ENCODE data around the gene CUEDC2. TPM values are rescaled to one million over a fixed set of nuclear protein-coding genes. Genes with fewer than 3 reads are reported as not detected.

The CUEDC2 gene
- total RNA-seq, 2 experiments from 2014 or later: 60.8 to 72.7 TPM

- peaks cover 9% of the 10 kb centered on the region for H3K36me3 Mint-ChIP-seq (ENCODE audit: low read depth)
- H3K4me3 Mint-ChIP-seq: no peak overlapping the region
- no peak for DNase-seq
- ChIA-PET CTCF (interaction anchor here (0.5 to 5.6 kb wide), 4 partner anchors 29 to 150 kb away, joined by 3 to 67 read pairs (median 6); partner anchors contain the start of gene NFKB2), POLR2A (no interaction called here)
- ATAC-seq: no peak
- H3K9me3 Mint-ChIP-seq (ENCODE audit: low read depth): no peaks in the 10 kb centered on the region
- intact Hi-C loops (cut with DNase I, micrococcal nuclease): loop anchor here (5.0 kb wide), 2 partner anchors 52 to 63 kb away; no protein-coding TSS in a partner anchor
- peaks cover 32% of the 10 kb centered on the region for H3K4me1 Mint-ChIP-seq
- no peaks in the 10 kb centered on the region for H3K27me3 Mint-ChIP-seq
- H3K27ac Mint-ChIP-seq: no peak overlapping the region
Observed at GRCh38 chr10:102424916-102425315, 7.5 kb downstream of the CUEDC2 start.

GRCh38 chr10:102424145-102424544 is 8.2 kb downstream of the CUEDC2 start:
- Mint-ChIP-seq H3K27me3 (no peaks in the 10 kb centered on the region), H3K9me3 (ENCODE audit: low read depth) (no peaks in the 10 kb centered on the region), H3K27ac (no peak overlapping the region), H3K4me1 (peaks cover 40% of the 10 kb centered on the region), H3K36me3 (ENCODE audit: low read depth) (peaks cover 9% of the 10 kb centered on the region), H3K4me3 (no peak overlapping the region)
- no peak for ATAC-seq
- POLR2A ChIA-PET: interaction anchor here (1.2 to 4.6 kb wide), 2 partner anchors 8 to 11 kb away, joined by 3 to 27 read pairs; partner anchors contain the start of gene CUEDC2
- CTCF ChIA-PET: interaction anchor here (1.2 to 5.6 kb wide), 5 partner anchors 11 to 159 kb away, joined by 4 to 67 read pairs (median 10); partner anchors contain the start of gene NFKB2
- no peak for DNase-seq
- intact Hi-C loops (cut with DNase I, micrococcal nuclease): loop anchor here (5.0 kb wide), 2 partner anchors 53 to 62 kb away; no protein-coding TSS in a partner anchor

GRCh38 chr10:102423372-102423968 is 8.9 kb downstream of the CUEDC2 start:
- H3K4me3 Mint-ChIP-seq: peak overlapping the region; percentile 1
- no peak overlapping the region for H3K27ac Mint-ChIP-seq
- intact Hi-C loops (cut with DNase I, micrococcal nuclease): loop anchor here (5.0 kb wide), 2 partner anchors 54 to 61 kb away; no protein-coding TSS in a partner anchor

GRCh38 chr10:102422545-102423129 is 9.7 kb downstream of the CUEDC2 start:
- peaks cover 9% of the 10 kb centered on the region for H3K36me3 Mint-ChIP-seq (ENCODE audit: low read depth)
- H3K27ac Mint-ChIP-seq: peak overlapping the region; percentile 78
- peaks cover 46% of the 10 kb centered on the region for H3K4me1 Mint-ChIP-seq
- ChIA-PET POLR2A (interaction anchor here (0.6 to 4.6 kb wide), 6 partner anchors 10 to 271 kb away, joined by 3 to 27 read pairs (median 4); partner anchors contain the start of genes CUEDC2 and NOLC1), CTCF (interaction anchor here (0.7 to 5.6 kb wide), 16 partner anchors 9 to 196 kb away, joined by 3 to 67 read pairs (median 4); partner anchors contain the start of genes ACTR1A, C10orf95, CUEDC2 and ELOVL3)
- peaks cover 7% of the 10 kb centered on the region for H3K27me3 Mint-ChIP-seq
- H3K9me3 Mint-ChIP-seq (ENCODE audit: low read depth): no peaks in the 10 kb centered on the region
- DNase-seq (peak; percentile 80), ATAC-seq (peak; percentile 16)
- H3K4me3 Mint-ChIP-seq: peak overlapping the region; percentile 96
- intact Hi-C loops (cut with DNase I, micrococcal nuclease): loop anchor here (5.0 kb wide), 2 partner anchors 55 to 60 kb away; no protein-coding TSS in a partner anchor

More at GRCh38 chr10:102423372-102423968, 8.9 kb downstream of the CUEDC2 start:
- no peak for DNase-seq
- no peak for ATAC-seq
- H3K27me3 Mint-ChIP-seq: no peaks in the 10 kb centered on the region
- H3K36me3 Mint-ChIP-seq (ENCODE audit: low read depth): peaks cover 9% of the 10 kb centered on the region
- no peaks in the 10 kb centered on the region for H3K9me3 Mint-ChIP-seq (ENCODE audit: low read depth)
- H3K4me1 Mint-ChIP-seq: peaks cover 44% of the 10 kb centered on the region
- ChIA-PET CTCF (interaction anchor here (0.7 to 5.6 kb wide), 12 partner anchors 8 to 197 kb away, joined by 3 to 67 read pairs (median 11); partner anchors contain the start of genes C10orf95, CUEDC2, ELOVL3 and NFKB2), POLR2A (interaction anchor here (0.5 to 4.6 kb wide), 3 partner anchors 9 to 25 kb away, joined by 3 to 27 read pairs (median 3); partner anchors contain the start of gene CUEDC2)

GRCh38 chr10:102421757-102422512 is 10.4 kb downstream of the CUEDC2 start:
- intact Hi-C loops (cut with DNase I, micrococcal nuclease): loop anchor here (1.0 to 5.0 kb wide), 16 partner anchors 10 to 289 kb away; partner anchors contain the start of genes ACTR1A (in 2 of the 2), CUEDC2 (in 2 of the 2), NOLC1 (in 1 of the 2) and PPRC1 (in 1 of the 2)
- ATAC-seq: no peak

GRCh38 chr10:102421507-102421756 is 10.9 kb downstream of the CUEDC2 start:
- no peak for DNase-seq
- CTCF ChIA-PET: interaction anchor here (0.6 to 5.6 kb wide), 16 partner anchors 10 to 252 kb away, joined by 3 to 67 read pairs (median 4); partner anchors contain the start of genes C10orf95, CUEDC2 and NFKB2
- H3K36me3 Mint-ChIP-seq (ENCODE audit: low read depth): peaks cover 7% of the 10 kb centered on the region
- POLR2A ChIA-PET: interaction anchor here (0.9 to 4.6 kb wide), 6 partner anchors 11 to 154 kb away, joined by 3 to 27 read pairs (median 6); partner anchors contain the start of genes C10orf95 and CUEDC2
- H3K4me1 Mint-ChIP-seq: peaks cover 34% of the 10 kb centered on the region
- intact Hi-C loops (cut with DNase I, micrococcal nuclease): loop anchor here (1.0 to 5.0 kb wide), 16 partner anchors 11 to 289 kb away; partner anchors contain the start of genes ACTR1A (in 2 of the 2), CUEDC2 (in 2 of the 2), NOLC1 (in 1 of the 2) and PPRC1 (in 1 of the 2)
- ATAC-seq: no peak
- peak overlapping the region; percentile 42 for H3K27ac Mint-ChIP-seq
- peaks cover 12% of the 10 kb centered on the region for H3K27me3 Mint-ChIP-seq
- no peaks in the 10 kb centered on the region for H3K9me3 Mint-ChIP-seq (ENCODE audit: low read depth)
- H3K4me3 Mint-ChIP-seq: peak overlapping the region; percentile 96

More at GRCh38 chr10:102421757-102422512, 10.4 kb downstream of the CUEDC2 start:
- peak overlapping the region; percentile 96 for H3K4me3 Mint-ChIP-seq
- ChIA-PET POLR2A (interaction anchor here (0.9 to 4.6 kb wide), 6 partner anchors 10 to 154 kb away, joined by 3 to 27 read pairs (median 6); partner anchors contain the start of genes C10orf95 and CUEDC2), CTCF (interaction anchor here (0.6 to 5.6 kb wide), 20 partner anchors 10 to 196 kb away, joined by 3 to 67 read pairs (median 4); partner anchors contain the start of genes ACTR1A, C10orf95, CUEDC2 and ELOVL3)
- peak overlapping the region; percentile 78 for H3K27ac Mint-ChIP-seq
- H3K4me1 Mint-ChIP-seq: peaks cover 39% of the 10 kb centered on the region
- peaks cover 12% of the 10 kb centered on the region for H3K27me3 Mint-ChIP-seq
- peaks cover 7% of the 10 kb centered on the region for H3K36me3 Mint-ChIP-seq (ENCODE audit: low read depth)
- no peaks in the 10 kb centered on the region for H3K9me3 Mint-ChIP-seq (ENCODE audit: low read depth)
- peak; percentile 60 for DNase-seq

- H3K4me3 Mint-ChIP-seq: peak within 1 kb of the TSS; percentile 96
Observed at GRCh38 chr10:102420714-102421506, 11.5 kb downstream of the CUEDC2 start, which contains the start of gene FBXL15. FBXL15 (plus strand) TSS chr10:102420836; CDS start chr10:102421130, 294 bp downstream.

DNA sequence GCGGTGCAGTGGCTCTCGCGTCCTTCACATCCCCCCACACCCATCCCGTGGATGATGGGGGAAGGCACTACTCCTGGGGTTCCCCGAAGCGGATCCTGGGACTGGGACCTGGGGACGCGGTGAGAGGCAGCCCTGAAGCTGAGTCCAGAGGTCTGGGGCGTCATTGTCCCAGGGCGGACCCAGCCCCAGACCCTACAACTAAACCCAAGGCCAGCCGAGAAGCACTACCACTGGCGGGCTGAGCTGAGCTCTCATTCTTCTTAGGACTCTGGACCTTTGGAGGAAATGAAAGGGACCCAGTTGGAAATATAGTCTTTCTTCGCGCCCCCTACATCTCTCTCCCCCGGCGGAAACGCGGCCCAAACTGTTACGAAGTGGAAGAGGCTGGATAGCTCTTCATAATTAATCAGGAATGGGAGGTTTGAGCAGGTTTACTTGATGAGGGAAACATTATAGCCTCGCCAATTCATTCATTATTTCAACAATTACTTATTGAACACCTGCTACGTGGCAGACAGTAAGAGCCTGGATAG is 12.1 kb downstream of the CUEDC2 start:
- Mint-ChIP-seq H3K36me3 (ENCODE audit: low read depth) (peaks cover 7% of the 10 kb centered on the region), H3K9me3 (ENCODE audit: low read depth) (no peaks in the 10 kb centered on the region), H3K27me3 (peaks cover 19% of the 10 kb centered on the region), H3K27ac (peak overlapping the region; percentile 87), H3K4me3 (peak overlapping the region; percentile 96), H3K4me1 (peaks cover 30% of the 10 kb centered on the region)
- DNase-seq (peak; percentile 42), ATAC-seq (peak; percentile 0)
- POLR2A ChIA-PET: interaction anchor here (0.5 to 4.6 kb wide), 7 partner anchors 10 to 82 kb away, joined by 3 to 27 read pairs (median 4); partner anchors contain the start of genes ACTR1A, C10orf95 and CUEDC2
- intact Hi-C loops (cut with DNase I, micrococcal nuclease): loop anchor here (1.0 to 5.0 kb wide), 6 partner anchors 11 to 287 kb away; partner anchors contain the start of genes ACTR1A (in 1 of the 2), PPRC1 (in 1 of the 2) and SUFU (in 1 of the 2)
- CTCF ChIA-PET: interaction anchor here (0.7 to 5.6 kb wide), 15 partner anchors 10 to 288 kb away, joined by 3 to 67 read pairs (median 5); partner anchors contain the start of genes C10orf95, CUEDC2 and NFKB2

More at GRCh38 chr10:102420714-102421506, 11.5 kb downstream of the CUEDC2 start, which contains the start of gene FBXL15:
- peaks cover 30% of the 10 kb centered on the region for H3K4me1 Mint-ChIP-seq
- POLR2A ChIA-PET: interaction anchor here (0.5 to 4.6 kb wide), 8 partner anchors 11 to 82 kb away, joined by 3 to 27 read pairs (median 5); partner anchors contain the start of genes ACTR1A, C10orf95 and CUEDC2
- H3K36me3 Mint-ChIP-seq (ENCODE audit: low read depth): peaks cover 7% of the 10 kb centered on the region
- peaks cover 15% of the 10 kb centered on the region for H3K27me3 Mint-ChIP-seq
- ATAC-seq (peak; percentile 80), DNase-seq (peak; percentile 98)
- H3K9me3 Mint-ChIP-seq (ENCODE audit: low read depth): no peaks in the 10 kb centered on the region
- H3K27ac Mint-ChIP-seq: peak within 1 kb of the TSS; percentile 87
- intact Hi-C loops (cut with DNase I, micrococcal nuclease): loop anchor here (1.0 to 5.0 kb wide), 16 partner anchors 11 to 288 kb away; partner anchors contain the start of genes ACTR1A (in 2 of the 2), CUEDC2 (in 2 of the 2), NOLC1 (in 1 of the 2) and PPRC1 (in 1 of the 2)
- CTCF ChIA-PET: interaction anchor here (0.7 to 5.6 kb wide), 18 partner anchors 11 to 251 kb away, joined by 3 to 67 read pairs (median 5); partner anchors contain the start of genes C10orf95, CUEDC2 and NFKB2
